Measurements from ENCODE around the gene ERICH6B. TPM values are rescaled to one million over a fixed set of nuclear protein-coding genes. Genes with fewer than 3 reads are reported as not detected.

Gene ERICH6B
- total and polyA plus RNA-seq, 10 of the 15 experiments (the other 5 are each of a cell fraction or from before 2014, with no cell fraction given) = 0.27 to 0.75 (median 0.33) TPM; not detected in 7

DNA sequence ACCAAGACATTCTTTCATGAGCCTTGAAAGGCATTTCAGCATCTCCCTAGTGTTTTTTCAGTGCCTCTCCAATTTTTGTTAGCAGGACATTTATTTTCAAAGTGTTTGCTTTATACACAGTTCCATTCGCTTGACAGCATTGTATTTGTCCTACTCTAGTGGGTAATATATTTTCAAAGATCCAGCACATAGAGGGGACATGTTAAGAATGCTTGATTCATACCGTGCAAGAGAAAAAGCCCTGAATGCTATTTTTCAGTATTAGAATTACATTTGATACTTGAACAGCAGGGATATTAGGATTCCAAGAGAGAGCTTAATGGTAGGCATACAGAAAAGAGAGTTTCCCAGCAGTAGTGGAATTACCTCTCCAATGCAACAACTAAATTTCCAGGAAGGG, 21.3 kb downstream of the ERICH6B start:
- Histone ChIP-seq H3K36me3 (ENCODE audit: control insufficient read depth in 2 of 2, insufficient read depth in 2 of 2, low read length in 1 of 2) (no peaks in the 10 kb centered on the region), H3K4me2 (ENCODE audit: control insufficient read depth, insufficient read depth) (no peak overlapping the region), H3K27me3 (replicated peaks in 1 of 2; ENCODE audit: control insufficient read depth in 2 of 2, insufficient read depth in 2 of 2, low read length in 1 of 2) (no peaks in the 10 kb centered on the region; a peak in 1 of 4 replicates), H3K4me1 (ENCODE audit: control insufficient read depth, insufficient read depth, low read length) (no peaks in the 10 kb centered on the region; the same call in 1 of the 2 replicates), H3K9ac (ENCODE audit: control insufficient read depth, insufficient read depth, low read length) (no peak overlapping the region), H3K79me2 (ENCODE audit: control insufficient read depth, insufficient read depth, low read length) (no peaks in the 10 kb centered on the region), H4K20me1 (ENCODE audit: control insufficient read depth, insufficient read depth) (no peaks in the 10 kb centered on the region), H3K27ac (ENCODE audit: control insufficient read depth, insufficient read depth) (no peak overlapping the region), H3K4me3 (no peak overlapping the region), H2AFZ (ENCODE audit: control insufficient read depth, low read depth, low read length) (no peak overlapping the region), H3K9me3 (replicated peaks; ENCODE audit: control insufficient read depth, insufficient read depth, low read length) (no peaks in the 10 kb centered on the region; the same call in 2 of the 3 replicates)
- in situ Hi-C loops (cut with MboI) = no loop called here
- POLR2A ChIA-PET = no interaction called here
- WGBS (ENCODE audit: insufficient coverage, insufficient replicate concordance, low lambda C conversion rate, missing lambda C conversion rate) = 28% methylated on average over 2 of the region's 2 CpGs
- ATAC-seq (no peak), FAIRE-seq (no peak), DNase-seq (ENCODE audit: low read depth, low spot score) (no peak)
- SMC1A ChIA-PET (ENCODE audit: uncharacterized antibody, unreplicated experiment) = no interaction called here
- RAD21 ChIA-PET (ENCODE audit: unreplicated experiment) = no interaction called here
- BruUV-seq (replicated peaks) = no TSS peak
- CTCF ChIA-PET = no interaction called here
- TF ChIP-seq ZNF384 (IDR thresholded peaks at IDR 0.05; ENCODE audit: borderline replicate concordance, low read depth, low read length) (no peak), TARDBP (IDR thresholded peaks at IDR 0.05; ENCODE audit: borderline replicate concordance) (no peak), ATF7 (IDR thresholded peaks at IDR 0.05; ENCODE audit: low read depth) (no peak), SPI1 (IDR thresholded peaks at IDR 0.05; ENCODE audit: borderline replicate concordance, insufficient read depth, low read depth, low read length) (no peak), RFX5 (IDR thresholded peaks at IDR 0.05; ENCODE audit: low read depth, low read length) (no peak), SMAD5 (IDR thresholded peaks at IDR 0.05; ENCODE audit: low read depth) (no peak), BACH1 (IDR thresholded peaks at IDR 0.05; ENCODE audit: borderline replicate concordance) (no peak), MYC (IDR thresholded peaks at IDR 0.05; ENCODE audit: insufficient read depth, insufficient read length, insufficient replicate concordance, low read length, severe bottlenecking) (no peak), BMI1 (IDR thresholded peaks at IDR 0.05; ENCODE audit: borderline replicate concordance) (no peak), BRCA1 (IDR thresholded peaks at IDR 0.05; ENCODE audit: low read depth, low read length) (no peak), STAT3 (IDR thresholded peaks at IDR 0.05; ENCODE audit: low read depth, low read length) (no peak), SREBF2 (IDR thresholded peaks at IDR 0.05; ENCODE audit: low read length) (no peak)
- TF ChIP-seq, protein P1, sequence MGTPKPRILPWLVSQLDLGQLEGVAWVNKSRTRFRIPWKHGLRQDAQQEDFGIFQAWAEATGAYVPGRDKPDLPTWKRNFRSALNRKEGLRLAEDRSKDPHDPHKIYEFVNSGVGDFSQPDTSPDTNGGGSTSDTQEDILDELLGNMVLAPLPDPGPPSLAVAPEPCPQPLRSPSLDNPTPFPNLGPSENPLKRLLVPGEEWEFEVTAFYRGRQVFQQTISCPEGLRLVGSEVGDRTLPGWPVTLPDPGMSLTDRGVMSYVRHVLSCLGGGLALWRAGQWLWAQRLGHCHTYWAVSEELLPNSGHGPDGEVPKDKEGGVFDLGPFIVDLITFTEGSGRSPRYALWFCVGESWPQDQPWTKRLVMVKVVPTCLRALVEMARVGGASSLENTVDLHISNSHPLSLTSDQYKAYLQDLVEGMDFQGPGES (IDR thresholded peaks at IDR 0.05) = no peak
- TF ChIP-seq, protein P2, sequence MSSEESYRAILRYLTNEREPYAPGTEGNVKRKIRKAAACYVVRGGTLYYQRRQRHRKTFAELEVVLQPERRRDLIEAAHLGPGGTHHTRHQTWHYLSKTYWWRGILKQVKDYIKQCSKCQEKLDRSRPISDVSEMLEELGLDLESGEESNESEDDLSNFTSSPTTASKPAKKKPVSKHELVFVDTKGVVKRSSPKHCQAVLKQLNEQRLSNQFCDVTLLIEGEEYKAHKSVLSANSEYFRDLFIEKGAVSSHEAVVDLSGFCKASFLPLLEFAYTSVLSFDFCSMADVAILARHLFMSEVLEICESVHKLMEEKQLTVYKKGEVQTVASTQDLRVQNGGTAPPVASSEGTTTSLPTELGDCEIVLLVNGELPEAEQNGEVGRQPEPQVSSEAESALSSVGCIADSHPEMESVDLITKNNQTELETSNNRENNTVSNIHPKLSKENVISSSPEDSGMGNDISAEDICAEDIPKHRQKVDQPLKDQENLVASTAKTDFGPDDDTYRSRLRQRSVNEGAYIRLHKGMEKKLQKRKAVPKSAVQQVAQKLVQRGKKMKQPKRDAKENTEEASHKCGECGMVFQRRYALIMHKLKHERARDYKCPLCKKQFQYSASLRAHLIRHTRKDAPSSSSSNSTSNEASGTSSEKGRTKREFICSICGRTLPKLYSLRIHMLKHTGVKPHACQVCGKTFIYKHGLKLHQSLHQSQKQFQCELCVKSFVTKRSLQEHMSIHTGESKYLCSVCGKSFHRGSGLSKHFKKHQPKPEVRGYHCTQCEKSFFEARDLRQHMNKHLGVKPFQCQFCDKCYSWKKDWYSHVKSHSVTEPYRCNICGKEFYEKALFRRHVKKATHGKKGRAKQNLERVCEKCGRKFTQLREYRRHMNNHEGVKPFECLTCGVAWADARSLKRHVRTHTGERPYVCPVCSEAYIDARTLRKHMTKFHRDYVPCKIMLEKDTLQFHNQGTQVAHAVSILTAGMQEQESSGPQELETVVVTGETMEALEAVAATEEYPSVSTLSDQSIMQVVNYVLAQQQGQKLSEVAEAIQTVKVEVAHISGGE (CRISPR knock-in tag; IDR thresholded peaks at IDR 0.05) = no peak
- intact Hi-C loops (cut with micrococcal nuclease; ENCODE audit: unreplicated experiment) = no loop called here
